Muscle of leg (tissue), 11 donors: ENCODE measurements around the gene KRTAP10-8. TPM values are rescaled to one million over a fixed set of nuclear protein-coding genes. Genes with fewer than 3 reads are reported as not detected.
"Not testable (repeated sequence)": the region's sequence is repeated elsewhere in the genome, so short reads cannot be mapped to it uniquely, and the experiment has no call there.

Experiments used
- DNase-seq: peaks from one replicate; pipeline ENCODE4 v3.0.0; 2013
- H3K27ac ChIP-seq: one replicate; pipeline ENCODE4 v1.5.1; 2013; ENCODE audit warnings: mild to moderate bottlenecking, low read length, control low read depth
- H3K27me3 ChIP-seq: one replicate; pipeline ENCODE4 v1.6.1; 2013; ENCODE audit warnings: low read length; ENCODE audit not compliant: control insufficient read depth, insufficient read depth
- H3K36me3 ChIP-seq: one replicate; pipeline ENCODE4 v1.6.1; 2013; ENCODE audit warnings: low read length; ENCODE audit not compliant: control insufficient read depth, insufficient read depth
- H3K4me1 ChIP-seq: one replicate; pipeline ENCODE4 v1.6.1; 2013; ENCODE audit warnings: low read length; ENCODE audit not compliant: control insufficient read depth, insufficient read depth
- H3K4me3 ChIP-seq: one replicate; pipeline ENCODE4 v1.5.1; 2013; ENCODE audit warnings: low read length, control low read depth
- H3K9me3 ChIP-seq: replicated peaks from 2 replicates; pipeline ENCODE4 v1.6.1; 2013; ENCODE audit warnings: low read depth, low read length; ENCODE audit not compliant: control insufficient read depth
- WGBS: methylation state at CpG from one replicate; pipeline ENCODE4 v1.1.5; 2013; ENCODE audit warnings: missing lambda C conversion rate; ENCODE audit not compliant: insufficient coverage; 5-methylcytosine and 5-hydroxymethylcytosine counted together
- polyA plus RNA-seq, 8 donors: library from polyadenylated mRNA; unstranded; fragments of 120-200 nt; gene quantifications; one replicate each; pipeline versions ENCODE4 v1.2.1 to v1.2.3, GENCODE V29; 2013; ENCODE audit warnings: inconsistent platforms in 1 of 8, low replicate concordance in 1 of 8; ENCODE audit not compliant: insufficient read length in 8 of 8, insufficient read depth in 1 of 8
- total RNA-seq: library from RNA; stranded (reverse); fragments of 120-200 nt; gene quantifications from one replicate; pipeline ENCODE4 v1.2.4, GENCODE V29; 2013

The KRTAP10-8 gene
- total and polyA plus RNA-seq, 9 donors, result not detected

DNA sequence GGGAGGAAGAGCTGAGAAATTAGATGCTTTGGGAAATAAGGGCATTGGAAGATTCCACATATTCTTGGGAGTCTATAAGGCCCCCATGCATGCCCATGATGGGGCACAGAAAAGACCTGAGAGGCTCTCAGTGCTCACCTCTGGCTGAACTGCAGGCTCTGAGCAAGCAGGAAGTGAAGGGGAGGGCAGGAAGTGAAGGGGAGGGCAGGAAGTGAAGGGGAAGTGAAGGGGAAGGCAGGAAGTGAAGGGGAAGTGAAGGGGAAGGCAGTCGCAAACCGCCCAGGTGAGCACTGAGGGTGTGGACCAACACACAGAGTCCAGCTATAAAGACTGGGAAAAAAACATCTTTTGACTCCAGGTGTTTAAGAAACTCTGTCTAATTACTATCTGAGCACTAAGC is 18.6 kb downstream of the KRTAP10-8 start:
- Histone ChIP-seq H3K36me3 (no peaks in the 10 kb centered on the region), H3K27me3 (peaks cover 6% of the 10 kb centered on the region), H3K4me1 (peaks cover 3% of the 10 kb centered on the region), H3K4me3 (no peak overlapping the region), H3K27ac (no peak overlapping the region), H3K9me3 (peaks cover 7% of the 10 kb centered on the region)
- WGBS, result 76% methylated on average over 2 of the region's 2 CpGs
- DNase-seq, result no peak

GRCh38 chr21:44632067-44632466 is 20.2 kb downstream of the KRTAP10-8 start:
- peaks cover 7% of the 10 kb centered on the region for H3K9me3 ChIP-seq
- H3K36me3 ChIP-seq, result no peaks in the 10 kb centered on the region
- H3K27ac ChIP-seq, result no peak overlapping the region
- DNase-seq, result no peak
- H3K27me3 ChIP-seq, result peaks cover 6% of the 10 kb centered on the region
- peaks cover 3% of the 10 kb centered on the region for H3K4me1 ChIP-seq
- H3K4me3 ChIP-seq, result no peak overlapping the region
- no CpG with 5 or more reads among the region's 1 CpG for WGBS

GRCh38 chr21:44636209-44637017 is 24.5 kb downstream of the KRTAP10-8 start:
- no peaks in the 10 kb centered on the region for H3K27me3 ChIP-seq
- WGBS, result 72% methylated on average over 13 of the region's 15 CpGs
- DNase-seq, result no peak
- no peak overlapping the region for H3K4me3 ChIP-seq
- H3K27ac ChIP-seq, result no peak overlapping the region
- H3K4me1 ChIP-seq, result peaks cover 2% of the 10 kb centered on the region
- no peaks in the 10 kb centered on the region for H3K36me3 ChIP-seq
- peaks cover 6% of the 10 kb centered on the region for H3K9me3 ChIP-seq

DNA sequence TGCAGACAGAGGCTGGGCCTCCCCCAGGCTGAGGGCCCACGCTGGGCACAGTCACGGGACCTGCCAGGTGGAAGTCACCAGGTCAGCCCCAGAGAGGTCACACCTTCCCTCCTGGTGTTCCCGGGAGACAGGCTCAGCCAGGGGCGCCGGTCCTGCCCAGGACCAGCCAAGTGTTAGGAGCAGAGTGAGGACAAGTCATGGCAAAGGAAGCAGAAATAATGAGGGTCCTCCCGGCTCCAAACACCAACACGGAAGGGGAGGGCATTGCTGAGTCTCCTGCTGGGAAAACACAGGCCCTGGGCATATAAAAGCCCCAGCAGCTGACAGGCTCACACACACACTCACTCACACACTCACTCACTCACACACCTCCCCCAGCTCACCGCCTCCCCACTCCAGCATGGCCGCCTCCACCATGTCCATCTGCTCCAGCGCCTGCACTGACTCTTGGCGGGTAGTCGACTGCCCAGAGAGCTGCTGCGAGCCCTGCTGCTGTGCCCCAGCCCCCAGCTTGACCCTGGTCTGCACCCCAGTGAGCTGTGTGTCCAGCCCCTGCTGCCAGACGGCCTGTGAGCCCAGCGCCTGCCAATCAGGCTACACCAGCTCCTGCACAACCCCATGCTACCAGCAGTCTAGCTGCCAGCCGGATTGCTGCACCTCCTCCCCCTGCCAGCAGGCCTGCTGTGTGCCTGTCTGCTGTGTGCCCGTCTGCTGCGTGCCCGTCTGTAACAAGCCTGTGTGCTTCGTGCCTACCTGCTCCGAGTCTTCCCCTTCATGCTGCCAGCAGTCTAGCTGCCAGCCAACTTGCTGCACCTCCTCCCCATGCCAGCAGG is 25.4 kb downstream of the KRTAP10-8 start, which contains the start of gene KRTAP10-10:
TSS of gene KRTAP10-10 (plus strand) at position 339 of the 833 bp plus-strand sequence. CDS start at position 401, 62 bp downstream.
- peaks cover 2% of the 10 kb centered on the region for H3K9me3 ChIP-seq
- H3K4me3 ChIP-seq, result no peak within 1 kb of the TSS
- no peak for DNase-seq
- H3K4me1 ChIP-seq, result peaks cover 2% of the 10 kb centered on the region
- H3K27me3 ChIP-seq, result no peaks in the 10 kb centered on the region
- WGBS, result 61% methylated on average over 15 of the region's 21 CpGs
- no peaks in the 10 kb centered on the region for H3K36me3 ChIP-seq
- no peak within 1 kb of the TSS for H3K27ac ChIP-seq

DNA sequence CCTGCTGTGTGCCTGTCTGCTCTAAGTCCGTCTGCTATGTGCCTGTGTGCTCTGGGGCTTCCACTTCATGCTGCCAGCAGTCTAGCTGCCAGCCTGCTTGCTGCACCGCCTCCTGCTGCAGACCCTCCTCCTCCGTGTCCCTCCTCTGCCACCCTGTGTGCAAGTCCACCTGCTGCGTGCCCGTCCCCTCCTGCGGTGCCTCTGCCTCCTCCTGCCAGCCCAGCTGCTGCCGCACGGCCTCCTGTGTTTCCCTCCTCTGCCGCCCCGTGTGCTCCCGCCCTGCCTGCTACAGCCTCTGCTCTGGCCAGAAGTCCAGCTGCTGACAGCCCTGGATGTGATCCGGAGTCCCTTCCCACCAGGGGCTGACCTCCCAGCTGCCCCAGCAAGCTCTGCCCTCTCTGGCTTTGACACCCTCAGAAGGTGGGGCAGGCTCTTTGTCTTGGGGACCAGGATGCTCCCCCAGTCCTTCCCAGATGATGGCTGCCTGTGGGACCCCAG is 26.0 kb downstream of the KRTAP10-8 start:
- 57% methylated on average over 3 of the region's 12 CpGs for WGBS
- not testable (repeated sequence) for H3K27ac ChIP-seq, H3K4me1 ChIP-seq, DNase-seq, H3K9me3 ChIP-seq, H3K4me3 ChIP-seq, H3K27me3 ChIP-seq, H3K36me3 ChIP-seq

DNA sequence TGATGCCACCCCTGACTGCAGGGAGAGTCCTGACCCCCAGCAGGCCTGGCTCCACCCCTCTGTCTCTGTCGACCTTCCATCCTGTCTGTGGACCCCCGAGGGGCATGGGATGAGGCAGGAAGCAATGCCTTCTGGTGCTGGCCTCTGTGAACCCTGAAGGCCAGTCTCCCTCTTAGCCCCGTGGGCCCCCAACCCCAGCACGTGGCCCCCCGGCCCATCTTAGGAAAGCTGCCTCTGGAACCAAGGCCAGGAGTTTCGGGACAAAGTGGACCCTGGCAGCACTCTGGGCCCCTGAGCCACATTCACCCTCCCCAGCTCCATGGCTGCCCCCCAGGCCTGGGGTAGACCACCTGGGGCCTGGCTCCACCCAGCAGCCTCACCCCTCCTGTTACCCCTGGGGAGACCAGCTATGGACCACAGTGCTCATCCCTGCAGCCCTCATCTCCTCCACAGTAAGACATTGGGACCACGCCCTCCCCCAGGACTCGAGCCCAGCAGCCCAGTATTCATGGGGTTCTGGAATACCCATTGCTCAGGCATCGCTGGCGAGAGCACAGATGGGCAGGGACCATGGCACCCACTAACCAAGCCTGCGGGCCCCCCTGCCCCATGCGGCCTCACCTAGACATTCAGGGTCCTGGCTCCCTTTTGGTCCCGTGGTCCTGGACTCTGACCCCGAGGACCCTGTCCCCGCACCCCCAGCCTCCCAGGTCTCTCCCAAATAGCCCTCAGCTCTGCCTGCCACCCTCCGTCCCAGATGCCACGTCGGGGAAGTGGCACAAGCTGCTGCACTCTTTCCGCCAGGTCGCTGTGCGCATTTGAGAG is 26.8 kb downstream of the KRTAP10-8 start:
- H3K27me3 ChIP-seq, DNase-seq, H3K27ac ChIP-seq, H3K9me3 ChIP-seq, H3K36me3 ChIP-seq, H3K4me1 ChIP-seq, H3K4me3 ChIP-seq: not testable (repeated sequence)
- WGBS, result 89% methylated on average over 13 of the region's 21 CpGs

GRCh38 chr21:44639331-44639655 is 27.4 kb downstream of the KRTAP10-8 start:
- H3K27ac ChIP-seq, result no peak overlapping the region
- peaks cover 2% of the 10 kb centered on the region for H3K4me1 ChIP-seq
- H3K36me3 ChIP-seq, result no peaks in the 10 kb centered on the region
- DNase-seq, result no peak
- H3K4me3 ChIP-seq, result no peak overlapping the region
- no peaks in the 10 kb centered on the region for H3K27me3 ChIP-seq
- 79% methylated on average over 12 of the region's 12 CpGs for WGBS
- H3K9me3 ChIP-seq, result peaks cover 7% of the 10 kb centered on the region

DNA sequence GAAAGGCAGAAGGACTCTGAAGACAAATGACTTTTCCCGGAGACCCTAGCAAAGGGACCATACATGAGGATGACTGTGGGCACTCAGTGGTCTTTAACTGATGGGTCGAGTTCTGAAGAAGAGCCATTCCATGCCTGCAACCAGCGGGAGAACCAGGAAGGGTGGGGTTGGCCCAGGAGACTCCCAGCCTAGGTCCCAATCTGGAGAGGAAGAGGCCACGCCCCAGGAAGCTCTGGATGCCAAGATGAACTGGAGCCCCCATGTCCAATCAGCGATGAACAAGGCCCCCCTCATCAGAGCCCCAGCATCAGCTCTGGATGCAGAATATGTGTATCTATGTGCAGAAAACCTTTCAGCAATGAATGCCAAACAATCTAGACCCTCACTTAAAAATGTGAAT is 28.9 kb downstream of the KRTAP10-8 start:
- no peaks in the 10 kb centered on the region for H3K36me3 ChIP-seq
- peaks cover 2% of the 10 kb centered on the region for H3K4me1 ChIP-seq
- H3K9me3 ChIP-seq, result peaks cover 9% of the 10 kb centered on the region
- H3K4me3 ChIP-seq, result no peak overlapping the region
- no peak for DNase-seq
- no peak overlapping the region for H3K27ac ChIP-seq
- no peaks in the 10 kb centered on the region for H3K27me3 ChIP-seq
- 88% methylated on average over 3 of the region's 5 CpGs for WGBS

- H3K4me1 ChIP-seq, result peaks cover 2% of the 10 kb centered on the region
- DNase-seq, result no peak
- no peaks in the 10 kb centered on the region for H3K36me3 ChIP-seq
- H3K27ac ChIP-seq, result no peak overlapping the region
- H3K9me3 ChIP-seq, result peaks cover 9% of the 10 kb centered on the region
- no peak overlapping the region for H3K4me3 ChIP-seq
- 85% methylated on average over 12 of the region's 14 CpGs for WGBS
- H3K27me3 ChIP-seq, result no peaks in the 10 kb centered on the region
Measured at GRCh38 chr21:44643741-44644310, 31.9 kb downstream of the KRTAP10-8 start.
